Karpas-422 (cell line): Measurements from ENCODE around the gene MET. TPM values are rescaled to one million over a fixed set of nuclear protein-coding genes. Genes with fewer than 3 reads are reported as not detected.
"Not testable (repeated sequence)": the region's sequence is repeated elsewhere in the genome, so short reads cannot be mapped to it uniquely, and the experiment has no call there.

Experiments
- DNase-seq: peaks from one replicate; pipeline ENCODE4 v3.0.0-alpha.2; 2015
- H2AFZ ChIP-seq: fragments of 200-600 bp; sonication (generic); 2 replicates; pipeline ENCODE4 v1.6.1; 2014; ENCODE audit warnings: antibody characterized with exemption, low read length, mixed read lengths
- H3K27ac ChIP-seq: fragments of 200-600 bp; sonication (generic); 2 replicates; pipeline ENCODE4 v1.5.1; 2014; ENCODE audit warnings: mild to moderate bottlenecking, low read length, moderate library complexity
- H3K27me3 ChIP-seq: fragments of 200-600 bp; sonication (generic); 2 replicates; pipeline ENCODE4 v1.6.1; 2014; ENCODE audit warnings: low read length, mixed read lengths
- H3K36me3 ChIP-seq: fragments of 200-600 bp; sonication (generic); 2 replicates; pipeline ENCODE4 v1.6.1; 2014; ENCODE audit warnings: low read length, mixed read lengths; ENCODE audit not compliant: insufficient read depth
- H3K4me1 ChIP-seq: fragments of 200-600 bp; sonication (generic); 2 replicates; pipeline ENCODE4 v1.6.1; 2014; ENCODE audit warnings: mild to moderate bottlenecking, low read length, mixed read lengths
- H3K4me2 ChIP-seq: fragments of 200-600 bp; sonication (generic); 2 replicates; pipeline ENCODE4 v1.6.1; 2014; ENCODE audit warnings: low read length, low read depth, mild to moderate bottlenecking; ENCODE audit not compliant: poor library complexity, severe bottlenecking
- H3K4me3 ChIP-seq: fragments of 200-600 bp; sonication (generic); 2 replicates; pipeline ENCODE4 v1.5.1; 2014; ENCODE audit warnings: mild to moderate bottlenecking, antibody characterized with exemption, low read length, mixed read lengths
- H3K79me2 ChIP-seq: fragments of 200-600 bp; sonication (generic); 2 replicates; pipeline ENCODE4 v1.6.1; 2014; ENCODE audit warnings: mild to moderate bottlenecking, low read length, mixed read lengths
- H3K9ac ChIP-seq: fragments of 200-600 bp; sonication (generic); 2 replicates; pipeline ENCODE4 v1.6.0; 2014; ENCODE audit warnings: low read length
- H3K9me2 ChIP-seq: fragments of 200-600 bp; sonication (generic), shearing (Covaris generic); replicated peaks from 2 replicates; pipeline ENCODE4 v1.6.0; 2014; ENCODE audit warnings: mild to moderate bottlenecking, low read length, moderate library complexity; ENCODE audit not compliant: insufficient read depth
- H3K9me3 ChIP-seq: fragments of 300-700, 200-600 bp; sonication (generic); 2 replicates; pipeline ENCODE4 v1.6.1; 2014; ENCODE audit warnings: low read length, mixed read lengths
- H4K20me1 ChIP-seq: fragments of 200-600 bp; sonication (generic); 2 replicates; pipeline ENCODE4 v1.6.1; 2014; ENCODE audit warnings: mild to moderate bottlenecking, antibody characterized with exemption, low read length, low read depth; ENCODE audit not compliant: insufficient read depth
- total RNA-seq: library from RNA; depleted of rRNA; stranded (reverse); fragments of >200 nt; shearing (Covaris generic); gene quantifications from 2 replicates; pipeline ENCODE4 v1.2.3, GENCODE V29; 2014; ENCODE audit warnings: low replicate concordance

The MET gene
- total RNA-seq, 1 experiment from 2014 or later, result 158 TPM

DNA sequence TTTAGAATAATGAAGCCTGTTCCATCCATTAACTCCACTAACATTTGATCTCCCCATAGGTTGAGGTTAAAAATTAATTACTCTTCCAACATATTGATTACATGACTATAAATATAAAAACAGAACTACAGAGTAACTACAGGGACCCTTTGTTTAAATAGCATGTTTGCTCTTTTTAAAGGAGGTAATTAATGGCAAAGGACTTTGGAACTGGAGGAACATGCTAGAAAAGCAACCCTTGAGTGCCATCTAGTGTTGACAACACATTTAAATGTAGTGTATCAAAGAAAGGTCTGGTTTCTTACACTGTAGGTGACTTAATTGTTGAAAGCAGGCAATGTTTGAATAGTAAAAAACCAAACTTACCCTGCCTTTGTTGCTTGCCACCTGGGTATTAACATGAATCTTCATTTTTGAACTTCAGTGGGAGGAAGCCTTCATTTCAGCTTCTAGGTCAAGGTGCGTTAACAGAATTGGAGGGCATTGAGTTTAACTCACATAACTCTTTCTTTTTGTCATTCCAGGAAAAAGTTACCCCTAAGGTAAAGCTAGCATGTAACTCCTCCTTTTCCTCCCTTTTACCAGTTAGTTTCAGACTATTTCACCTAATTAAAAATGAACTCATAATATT lies 137.8 kb downstream of the MET start:
- Histone ChIP-seq H3K79me2 (no peaks in the 10 kb centered on the region), H3K9ac (no peak overlapping the region), H3K4me2 (no peak overlapping the region), H3K36me3 (no peaks in the 10 kb centered on the region), H4K20me1 (no peaks in the 10 kb centered on the region), H3K27ac (no peak overlapping the region), H2AFZ (no peak overlapping the region), H3K9me3 (no peaks in the 10 kb centered on the region), H3K9me2 (no peaks in the 10 kb centered on the region), H3K4me3 (no peak overlapping the region), H3K4me1 (peaks cover 17% of the 10 kb centered on the region), H3K27me3 (no peaks in the 10 kb centered on the region)
- peak; percentile 90 for DNase-seq

- no peak overlapping the region for H3K4me2 ChIP-seq
- DNase-seq, result no peak
- H3K9ac ChIP-seq, result no peak overlapping the region
Observed at GRCh38 chr7:116810267-116811116, 138.5 kb downstream of the MET start.

GRCh38 chr7:116811768-116812167 lies 139.8 kb downstream of the MET start:
- Histone ChIP-seq H3K4me2 (no peak overlapping the region), H3K4me1 (peaks cover 14% of the 10 kb centered on the region), H3K4me3 (no peak overlapping the region), H3K9ac (no peak overlapping the region), H3K9me3 (no peaks in the 10 kb centered on the region), H3K79me2 (no peaks in the 10 kb centered on the region), H3K36me3 (no peaks in the 10 kb centered on the region), H3K27me3 (no peaks in the 10 kb centered on the region), H4K20me1 (no peaks in the 10 kb centered on the region), H2AFZ (no peak overlapping the region), H3K9me2 (no peaks in the 10 kb centered on the region), H3K27ac (no peak overlapping the region)
- DNase-seq, result no peak

More at GRCh38 chr7:116810267-116811116, 138.5 kb downstream of the MET start:
- Histone ChIP-seq H3K27me3 (no peaks in the 10 kb centered on the region), H3K4me3 (no peak overlapping the region), H3K9me2 (no peaks in the 10 kb centered on the region), H3K9me3 (no peaks in the 10 kb centered on the region), H2AFZ (no peak overlapping the region), H3K27ac (no peak overlapping the region), H3K79me2 (no peaks in the 10 kb centered on the region), H4K20me1 (no peaks in the 10 kb centered on the region), H3K36me3 (no peaks in the 10 kb centered on the region), H3K4me1 (peaks cover 14% of the 10 kb centered on the region)

GRCh38 chr7:116812860-116813259 lies 140.9 kb downstream of the MET start:
- H4K20me1 ChIP-seq, result no peaks in the 10 kb centered on the region

GRCh38 chr7:116813371-116813770 lies 141.4 kb downstream of the MET start:
- not testable (repeated sequence) for H3K4me2 ChIP-seq, H3K9ac ChIP-seq, H3K27ac ChIP-seq, DNase-seq, H4K20me1 ChIP-seq, H3K36me3 ChIP-seq, H2AFZ ChIP-seq, H3K9me3 ChIP-seq, H3K27me3 ChIP-seq, H3K79me2 ChIP-seq, H3K4me3 ChIP-seq, H3K4me1 ChIP-seq, H3K9me2 ChIP-seq

More at GRCh38 chr7:116812860-116813259, 140.9 kb downstream of the MET start:
- no peaks in the 10 kb centered on the region for H3K36me3 ChIP-seq
- no peak overlapping the region for H3K27ac ChIP-seq
- H3K9me2 ChIP-seq, result no peaks in the 10 kb centered on the region
- peaks cover 7% of the 10 kb centered on the region for H3K4me1 ChIP-seq
- no peak overlapping the region for H3K4me2 ChIP-seq
- no peak overlapping the region for H3K9ac ChIP-seq
- no peaks in the 10 kb centered on the region for H3K27me3 ChIP-seq
- H2AFZ ChIP-seq, result no peak overlapping the region
- H3K79me2 ChIP-seq, result no peaks in the 10 kb centered on the region
- no peak for DNase-seq
- no peak overlapping the region for H3K4me3 ChIP-seq
- H3K9me3 ChIP-seq, result no peaks in the 10 kb centered on the region

DNA sequence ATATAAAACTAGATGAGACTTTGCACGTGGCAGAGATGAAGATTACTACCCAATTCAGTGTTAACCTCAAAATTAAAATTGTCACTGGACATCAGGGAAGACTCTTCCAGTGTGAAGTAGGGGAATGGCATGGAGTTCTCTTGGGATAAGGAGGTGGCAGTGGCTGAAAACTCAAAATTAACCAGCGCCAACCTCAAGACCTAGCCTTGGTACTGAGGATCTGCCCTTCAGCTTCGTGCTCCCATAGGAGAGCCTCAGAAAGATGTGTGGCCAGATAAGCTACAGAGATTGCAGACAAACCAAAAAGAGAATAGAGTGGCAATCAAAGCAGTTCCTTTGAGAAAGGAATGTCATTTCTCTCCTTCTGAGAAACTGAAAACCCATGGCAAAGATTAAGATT lies 143.0 kb downstream of the MET start:
- Histone ChIP-seq H3K9ac (no peak overlapping the region), H3K9me2 (no peaks in the 10 kb centered on the region), H3K79me2 (no peaks in the 10 kb centered on the region), H3K4me1 (no peaks in the 10 kb centered on the region), H3K27ac (no peak overlapping the region), H3K4me3 (no peak overlapping the region), H3K9me3 (no peaks in the 10 kb centered on the region), H3K36me3 (no peaks in the 10 kb centered on the region), H4K20me1 (no peaks in the 10 kb centered on the region), H2AFZ (no peak overlapping the region), H3K27me3 (no peaks in the 10 kb centered on the region), H3K4me2 (no peak overlapping the region)
- DNase-seq, result no peak

GRCh38 chr7:116820149-116820548 lies 148.2 kb downstream of the MET start:
- no peaks in the 10 kb centered on the region for H3K27me3 ChIP-seq
- H4K20me1 ChIP-seq, result no peaks in the 10 kb centered on the region
- no peaks in the 10 kb centered on the region for H3K9me3 ChIP-seq
- H2AFZ ChIP-seq, result no peak overlapping the region
- H3K4me3 ChIP-seq, result no peak overlapping the region
- no peaks in the 10 kb centered on the region for H3K36me3 ChIP-seq
- H3K9ac ChIP-seq, result no peak overlapping the region
- no peaks in the 10 kb centered on the region for H3K9me2 ChIP-seq
- DNase-seq, result no peak
- H3K79me2 ChIP-seq, result no peaks in the 10 kb centered on the region
- H3K4me1 ChIP-seq, result no peaks in the 10 kb centered on the region
- no peak overlapping the region for H3K27ac ChIP-seq
- no peak overlapping the region for H3K4me2 ChIP-seq

GRCh38 chr7:116821647-116822046 lies 149.7 kb downstream of the MET start:
- H3K4me2 ChIP-seq, H3K9ac ChIP-seq, H3K4me1 ChIP-seq, H3K9me3 ChIP-seq, H3K9me2 ChIP-seq, H3K27ac ChIP-seq, H3K36me3 ChIP-seq, H3K27me3 ChIP-seq, H2AFZ ChIP-seq, H4K20me1 ChIP-seq, H3K79me2 ChIP-seq, DNase-seq, H3K4me3 ChIP-seq: not testable (repeated sequence)
